HG02973 (cell line): ENCODE results near the gene D2HGDH.
"Not testable (repeated sequence)": the region's sequence is repeated elsewhere in the genome, so short reads cannot be mapped to it uniquely, and the experiment has no call there.

Experiments used
- ATAC-seq: cut with Tn5 transposase; IDR thresholded peaks from one replicate; pipeline ENCODE4 v1.9.1; 2021; ENCODE audit warnings: moderate library complexity; ENCODE audit not compliant: unreplicated experiment

The D2HGDH gene

GRCh38 chr2:241748468-241749256 lies 14.2 kb downstream of the D2HGDH start:
- no peak for ATAC-seq

DNA sequence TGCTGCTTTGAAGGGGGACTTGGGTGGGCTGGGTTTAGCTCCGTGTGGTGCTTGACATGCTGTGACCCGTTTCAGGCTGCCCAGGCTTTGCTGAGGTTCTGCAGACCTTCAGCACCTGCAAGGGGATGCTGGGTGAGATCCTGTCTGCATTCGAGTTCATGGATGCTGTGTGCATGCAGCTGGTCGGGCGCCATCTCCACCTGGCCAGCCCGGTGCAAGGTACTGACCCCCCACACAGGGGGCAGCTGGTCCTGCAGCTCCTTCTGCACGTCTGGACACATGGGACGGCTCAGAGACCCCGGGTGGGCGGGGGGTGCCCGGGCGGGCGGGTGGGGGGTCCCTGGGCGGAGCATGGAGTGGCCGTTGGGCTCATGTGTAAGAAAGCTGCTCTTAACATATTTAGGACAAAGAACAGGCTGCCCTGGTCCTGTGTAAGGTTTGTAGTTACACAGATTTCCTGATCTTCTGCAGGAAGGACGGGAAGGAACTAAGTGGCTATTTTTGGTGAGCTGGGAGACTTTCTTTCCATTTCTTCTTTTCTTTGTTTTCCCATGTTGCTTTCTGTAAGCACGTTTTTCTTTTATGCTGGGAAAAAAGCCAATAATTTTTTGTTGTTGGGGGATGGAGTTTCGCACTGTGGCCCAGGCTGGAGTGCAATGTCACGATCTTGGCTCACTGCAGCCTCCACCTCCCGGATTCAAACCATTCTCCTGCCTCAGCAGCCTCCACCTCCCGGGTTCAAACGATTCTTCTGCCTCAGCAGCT lies 15.8 kb downstream of the D2HGDH start:
- ATAC-seq = no peak

DNA sequence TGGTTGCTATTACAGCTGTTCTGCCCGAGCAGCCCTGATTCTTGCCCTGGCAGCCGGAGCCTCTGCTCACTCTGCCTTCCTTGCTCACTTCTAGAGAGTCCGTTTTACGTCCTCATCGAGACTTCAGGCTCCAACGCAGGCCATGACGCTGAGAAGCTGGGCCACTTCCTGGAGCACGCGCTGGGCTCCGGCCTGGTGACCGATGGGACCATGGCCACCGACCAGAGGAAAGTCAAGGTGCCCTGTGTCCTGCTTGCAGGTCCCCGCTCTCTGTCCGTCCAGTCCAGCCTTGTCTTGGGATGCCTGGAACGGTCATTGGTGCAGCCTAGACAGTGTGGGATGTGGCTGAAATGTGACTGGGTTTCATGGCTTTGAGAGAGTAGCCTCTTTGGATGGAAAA lies 16.7 kb downstream of the D2HGDH start:
- ATAC-seq = no peak

DNA sequence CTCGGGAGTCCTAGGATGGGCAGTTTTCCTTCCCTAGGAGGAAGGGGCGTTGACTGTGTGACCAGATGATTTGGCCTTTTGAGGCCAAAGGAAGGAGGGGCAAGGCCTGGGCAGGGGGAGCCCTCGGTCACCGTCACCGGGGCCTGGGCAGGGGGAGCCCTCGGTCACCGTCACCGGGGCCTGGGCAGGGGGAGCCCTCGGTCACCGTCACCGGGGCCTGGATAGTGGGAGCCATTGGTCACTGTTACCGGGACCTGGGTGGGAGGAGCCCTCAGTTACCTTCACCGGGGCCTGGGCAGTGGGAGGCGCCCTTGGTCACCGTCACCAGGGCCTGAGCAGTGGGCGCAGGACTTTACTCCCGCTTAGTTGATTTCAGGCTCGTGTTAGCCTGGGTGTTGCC lies 17.3 kb downstream of the D2HGDH start:
- ATAC-seq = no peak

DNA sequence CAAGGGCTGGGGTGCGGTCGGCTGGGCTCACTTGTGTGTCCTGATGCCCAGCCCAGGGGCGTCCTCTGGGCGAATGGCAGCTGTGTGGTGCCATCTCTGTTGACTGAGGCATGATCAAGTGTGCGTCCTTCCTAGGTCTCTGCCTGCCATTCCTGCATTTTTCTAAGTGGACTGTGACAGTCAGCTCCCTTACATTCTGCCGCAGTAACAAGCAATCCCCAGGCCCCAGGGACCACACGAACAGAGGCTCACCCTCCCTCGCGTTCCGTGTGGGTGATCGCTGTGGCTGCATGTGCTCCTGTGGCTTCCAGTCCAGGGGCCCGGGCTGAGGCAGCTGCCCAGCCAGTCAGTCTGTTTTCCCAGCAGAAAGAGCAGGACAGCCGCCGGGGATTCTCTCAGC lies 17.8 kb downstream of the D2HGDH start:
- no peak for ATAC-seq

DNA sequence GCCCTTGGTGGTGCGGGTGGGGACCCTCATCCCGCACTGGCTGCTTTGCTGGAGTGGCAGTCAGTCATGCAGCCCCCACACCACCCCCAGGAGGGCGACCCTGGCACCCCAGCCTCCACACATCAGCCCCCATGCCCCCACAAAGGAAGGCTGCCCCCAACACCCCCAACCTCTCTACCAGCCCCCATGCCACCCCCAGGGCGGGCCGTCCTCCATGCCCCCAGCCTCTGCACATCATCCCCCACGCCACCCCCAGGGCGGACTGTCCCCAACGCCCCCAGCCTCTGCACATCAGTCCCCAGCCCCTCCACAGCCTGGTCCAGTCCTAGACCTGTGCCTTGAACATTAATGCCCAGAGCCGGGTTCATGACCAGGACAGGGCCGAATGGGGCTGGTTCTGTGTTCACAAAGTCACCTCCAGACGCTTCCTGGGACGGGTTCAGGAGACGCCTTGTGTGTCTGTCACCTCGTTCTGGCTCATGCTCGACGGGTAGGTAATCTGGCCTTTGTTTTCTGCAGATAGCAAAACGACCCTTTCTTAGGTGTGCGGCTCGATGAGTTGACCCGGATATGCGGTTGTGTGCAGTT lies 18.4 kb downstream of the D2HGDH start:
- no peak for ATAC-seq

GRCh38 chr2:241753493-241753892 lies 19.1 kb downstream of the D2HGDH start:
- no peak for ATAC-seq

- ATAC-seq = no peak
Observed at GRCh38 chr2:241754042-241754441, 19.6 kb downstream of the D2HGDH start.

GRCh38 chr2:241755166-241755565 lies 20.7 kb downstream of the D2HGDH start:
- no peak for ATAC-seq

DNA sequence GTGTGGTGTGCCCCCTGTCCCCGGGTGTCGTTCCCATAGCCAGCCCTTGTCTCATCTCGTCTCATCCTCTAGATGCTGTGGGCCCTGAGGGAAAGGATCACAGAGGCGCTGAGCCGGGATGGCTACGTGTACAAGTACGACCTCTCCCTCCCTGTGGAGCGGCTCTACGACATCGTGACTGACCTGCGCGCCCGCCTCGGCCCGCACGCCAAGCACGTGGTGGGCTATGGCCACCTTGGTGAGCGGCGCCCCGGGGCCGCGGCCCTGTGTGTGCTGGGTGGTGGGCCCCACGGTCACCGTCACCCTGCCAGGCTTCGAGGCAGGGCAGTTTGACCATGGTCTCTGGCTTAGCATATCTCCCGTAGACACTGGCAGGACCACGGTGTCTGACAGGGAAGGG lies 21.3 kb downstream of the D2HGDH start:
- no peak for ATAC-seq

DNA sequence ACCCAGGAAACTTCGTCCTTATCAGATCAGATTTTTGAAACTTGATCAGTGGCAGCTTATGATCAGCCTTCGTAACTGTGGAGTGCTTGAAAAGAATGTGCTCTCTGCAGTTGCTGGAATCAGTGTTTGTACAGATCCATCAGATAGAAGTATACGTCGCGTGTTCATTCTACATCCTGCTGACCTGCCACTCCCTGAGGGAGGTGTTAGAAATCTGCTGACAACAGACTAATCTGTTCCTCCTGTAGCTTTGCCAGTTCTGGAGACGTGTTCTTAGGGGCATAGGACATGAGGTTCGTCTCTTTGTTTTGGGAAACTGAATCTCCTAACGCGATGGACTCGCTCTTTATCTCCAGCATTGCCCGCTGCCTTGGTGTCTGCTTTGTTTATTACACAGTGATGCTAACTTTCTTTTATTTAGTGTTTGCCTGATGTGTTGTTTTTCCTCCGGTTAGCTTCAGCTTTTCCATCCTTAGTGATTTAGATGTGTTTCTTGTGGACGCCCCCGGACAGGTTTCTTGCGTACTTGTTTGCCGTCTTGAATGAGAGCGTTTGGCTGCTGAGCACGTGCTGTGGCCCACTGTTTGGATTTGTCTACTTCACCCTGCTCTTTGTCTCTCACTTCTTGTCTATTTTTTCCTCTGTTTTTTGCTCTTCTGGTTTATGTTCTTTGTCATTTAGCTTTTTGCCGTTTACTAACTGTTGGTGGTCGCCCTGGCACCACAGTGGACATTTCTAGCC lies 24.8 kb downstream of the D2HGDH start:
- no peak for ATAC-seq

DNA sequence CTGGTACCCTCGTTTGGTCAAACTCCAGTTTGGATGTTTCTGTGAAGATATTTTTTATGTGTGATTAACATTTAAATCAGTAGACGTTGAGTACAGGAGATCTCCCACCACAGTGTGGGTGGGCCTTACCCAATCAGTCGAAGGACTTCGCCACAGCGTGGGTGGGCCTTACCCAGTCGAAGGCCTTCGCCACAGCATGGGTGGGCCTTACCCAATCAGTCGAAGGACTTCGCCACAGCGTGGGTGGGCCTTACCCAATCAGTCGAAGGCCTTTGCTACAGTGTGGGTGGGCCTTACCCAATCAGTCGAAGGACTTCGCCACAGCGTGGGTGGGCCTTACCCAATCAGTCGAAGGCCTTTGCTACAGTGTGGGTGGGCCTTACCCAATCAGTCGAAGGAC lies 25.5 kb downstream of the D2HGDH start:
- ATAC-seq = not testable (repeated sequence)

- ATAC-seq = no peak
Observed at GRCh38 chr2:241760301-241760771, 25.9 kb downstream of the D2HGDH start.

GRCh38 chr2:241762321-241762932 lies 28.0 kb downstream of the D2HGDH start:
- ATAC-seq = no peak

DNA sequence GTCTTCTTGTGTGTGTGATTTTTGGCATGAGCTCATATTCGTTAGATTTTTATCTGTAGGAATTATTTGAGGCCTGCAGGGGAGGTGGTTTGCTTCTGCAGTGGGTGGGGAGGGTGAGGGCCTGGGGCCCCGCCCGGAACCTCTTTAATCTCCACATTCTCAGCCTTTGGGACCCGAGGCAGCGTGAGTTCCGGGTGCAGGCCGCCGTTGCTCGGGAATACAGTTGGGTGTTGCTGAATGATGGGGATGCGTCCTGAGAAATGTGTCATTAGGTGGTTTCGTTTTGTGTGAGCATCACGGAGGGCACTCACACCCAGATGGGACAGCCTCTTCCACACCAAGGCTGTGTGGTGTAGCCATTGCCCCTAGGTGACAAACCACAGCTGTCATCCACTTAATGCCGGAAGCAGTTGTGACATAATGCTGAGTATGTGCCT lies 28.5 kb downstream of the D2HGDH start:
- no peak for ATAC-seq

- no peak for ATAC-seq
Observed at GRCh38 chr2:241763551-241764274, 29.3 kb downstream of the D2HGDH start.

DNA sequence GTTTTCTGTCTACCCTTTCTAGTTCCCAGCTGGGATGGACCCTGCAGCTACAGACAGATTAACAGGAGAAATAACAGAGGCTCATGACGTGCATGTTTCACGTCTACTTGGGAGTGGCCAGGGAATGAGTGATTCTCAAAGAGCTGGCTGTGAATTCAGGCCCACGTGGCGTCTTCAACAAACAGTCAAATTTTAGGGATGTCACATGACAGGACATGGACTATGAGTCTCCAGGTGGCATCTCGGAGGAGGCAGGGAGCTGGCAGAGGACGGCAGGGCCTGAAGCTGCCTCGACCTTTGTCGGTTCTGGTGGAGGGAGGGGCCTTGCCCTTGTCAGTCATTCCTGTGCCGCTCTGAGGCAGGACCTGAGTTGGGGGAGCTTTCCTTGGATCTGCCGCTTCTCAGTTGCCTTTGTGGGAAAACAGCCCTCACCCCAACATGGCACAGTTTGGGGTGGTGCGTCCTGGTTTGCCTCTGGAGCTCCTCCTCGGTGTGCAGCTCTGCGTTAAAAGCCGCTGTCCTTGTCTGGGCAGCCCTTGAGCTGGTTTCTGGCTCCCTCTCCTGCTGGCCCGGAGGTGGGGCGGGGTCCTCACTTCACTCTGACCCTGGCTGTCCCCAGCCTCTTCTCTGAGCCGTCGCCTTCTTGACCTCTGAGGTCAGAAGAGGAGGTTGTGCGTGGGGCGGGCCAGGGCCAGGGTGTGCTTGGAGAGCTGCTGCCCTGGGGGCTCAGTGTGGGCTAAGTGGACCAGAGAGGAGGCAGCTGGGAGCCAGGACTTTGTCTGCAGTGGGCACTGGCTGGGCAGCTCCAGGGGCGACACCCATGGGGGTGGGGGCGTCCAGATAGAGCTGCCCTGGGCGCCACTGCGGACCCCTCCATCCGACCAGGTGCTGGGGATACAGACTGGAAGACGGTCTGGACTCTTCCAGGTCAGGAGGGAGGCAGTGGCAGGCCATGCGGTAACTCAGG lies 30.1 kb downstream of the D2HGDH start:
- no peak for ATAC-seq

DNA sequence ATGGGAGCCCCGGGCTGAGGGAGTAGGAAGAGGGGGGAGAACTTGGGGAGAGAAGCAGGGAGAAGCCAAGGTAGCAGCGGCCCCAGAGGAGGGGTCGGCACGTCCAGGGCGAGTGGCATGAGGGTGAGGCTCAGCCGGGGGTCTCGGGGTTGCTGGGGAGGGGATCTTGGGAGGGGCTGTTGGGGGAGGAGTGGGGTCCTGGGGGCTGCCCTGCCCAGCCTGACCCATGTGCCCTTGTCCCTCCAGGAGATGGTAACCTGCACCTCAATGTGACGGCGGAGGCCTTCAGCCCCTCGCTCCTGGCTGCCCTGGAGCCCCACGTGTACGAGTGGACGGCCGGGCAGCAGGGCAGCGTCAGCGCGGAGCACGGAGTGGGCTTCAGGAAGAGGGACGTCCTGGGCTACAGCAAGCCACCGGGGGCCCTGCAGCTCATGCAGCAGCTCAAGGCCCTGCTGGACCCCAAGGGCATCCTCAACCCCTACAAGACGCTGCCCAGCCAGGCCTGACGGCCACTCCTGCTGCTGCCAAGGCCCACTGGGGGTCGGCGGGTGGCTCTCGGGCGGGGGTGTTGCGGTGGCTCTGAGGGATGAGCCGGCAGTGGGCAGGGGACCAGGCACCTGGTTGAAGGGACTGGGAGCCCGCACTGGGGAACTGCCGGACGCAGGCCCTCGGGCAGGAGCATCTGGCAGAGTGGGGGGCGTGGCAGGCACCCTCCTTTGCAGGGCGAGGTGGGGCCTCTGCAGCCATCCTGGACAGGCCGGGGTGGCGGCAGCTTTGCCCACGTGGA lies 33.2 kb downstream of the D2HGDH start:
- no peak for ATAC-seq
